Endometrial microvascular endothelial cells (primary cell): Measurements from ENCODE around the gene TBCK. TPM values are rescaled to one million over a fixed set of nuclear protein-coding genes. Genes with fewer than 3 reads are reported as not detected.

ENCODE experiments used
- in situ Hi-C: cut with HindIII; loops from 2 replicates; pipeline ENCODE4 v1.10.0; 2017; ENCODE audit warnings: low sequenced_read_pairs, low pct_unique_long_range_greater_than_20kb; ENCODE audit errors: inconsistent ontology term
- total RNA-seq: library from RNA; depleted of rRNA; stranded (reverse); fragments of >200 nt; gene quantifications from one replicate; pipeline ENCODE4 v1.2.3, GENCODE V29; 2015; ENCODE audit errors: inconsistent ontology term

The TBCK gene
- total RNA-seq, 1 donor from 2014 or later = 19.7 TPM

GRCh38 chr4:106083065-106083464 is 232.9 kb downstream of the TBCK start:
- in situ Hi-C loops = no loop called here

DNA sequence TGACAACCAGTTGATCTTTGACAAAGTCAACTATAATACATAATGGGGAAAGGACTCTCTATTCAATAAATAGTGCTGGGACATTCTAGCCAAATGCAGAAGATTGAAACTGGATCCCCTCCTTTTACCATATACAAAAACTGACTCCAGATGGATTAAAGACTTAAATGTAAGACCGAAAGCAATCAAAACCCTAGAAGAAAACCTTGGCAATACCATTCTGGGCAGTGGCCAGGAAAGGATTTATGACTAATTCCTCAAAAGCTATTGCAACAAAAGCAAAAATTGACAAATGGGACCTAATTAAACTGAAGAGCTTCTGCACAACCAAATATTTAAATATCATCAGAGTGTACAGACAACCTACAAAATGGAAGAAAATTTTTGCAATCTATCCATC is 235.6 kb downstream of the TBCK start:
- in situ Hi-C loops = no loop called here

DNA sequence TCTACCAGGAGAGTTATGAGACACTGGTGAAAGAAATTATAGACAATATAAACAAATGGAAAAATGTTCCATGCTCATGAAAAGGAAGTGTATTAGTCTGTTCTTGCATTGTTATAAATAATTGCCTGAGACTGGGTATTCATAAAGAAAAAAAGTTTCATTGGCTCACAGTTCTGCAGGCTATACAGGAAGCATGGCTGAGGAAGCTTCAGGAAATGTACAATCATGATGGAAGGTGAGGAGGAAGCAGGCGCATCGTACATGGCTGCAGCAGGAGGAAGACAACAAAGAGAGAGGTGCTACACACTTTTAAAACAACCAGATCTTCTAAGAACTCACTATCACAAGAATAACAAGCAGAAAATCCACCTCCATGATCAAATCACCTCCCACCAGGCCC is 236.4 kb downstream of the TBCK start:
- in situ Hi-C loops = no loop called here

- in situ Hi-C loops = no loop called here
Measured at GRCh38 chr4:106065018-106065417, 251.0 kb downstream of the TBCK start.

DNA sequence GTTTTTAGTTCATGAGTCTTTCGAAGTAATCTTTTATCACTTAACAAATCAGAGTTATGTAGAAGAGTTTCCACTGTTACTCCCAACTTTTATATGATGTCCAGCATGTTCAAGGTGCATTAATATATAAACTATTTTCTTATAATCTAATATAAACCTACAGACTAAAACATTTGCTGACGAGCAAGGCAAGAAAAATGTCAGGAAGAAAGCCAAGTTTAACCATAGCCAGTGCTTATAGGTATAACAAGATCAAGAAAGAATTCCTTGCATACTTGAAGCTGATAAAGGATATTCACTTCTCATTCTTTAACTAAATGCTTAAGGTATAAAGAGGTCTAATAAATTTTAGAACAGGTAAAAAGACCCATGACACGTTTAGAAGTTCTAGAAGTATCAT is 253.0 kb downstream of the TBCK start:
- in situ Hi-C loops = no loop called here

DNA sequence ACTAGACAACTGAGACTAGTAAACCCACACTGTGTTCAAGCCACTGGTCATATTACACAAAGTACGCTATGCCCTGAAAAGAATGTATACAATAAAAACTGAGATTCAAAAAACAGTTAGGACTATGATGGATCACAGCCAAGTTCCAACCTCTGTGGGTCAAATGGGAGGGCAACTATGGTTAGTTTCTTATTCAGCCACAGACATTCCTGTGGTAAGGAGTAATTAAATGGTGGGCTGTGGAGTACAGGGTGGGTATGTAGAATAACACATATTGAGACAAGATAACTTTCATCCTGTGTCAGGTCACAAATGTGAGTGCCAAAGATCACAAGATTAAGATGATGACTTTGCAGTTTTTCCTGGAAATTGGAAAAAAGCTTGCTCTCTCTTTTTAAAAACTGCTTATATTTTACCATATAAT is 253.5 kb downstream of the TBCK start:
- in situ Hi-C loops = no loop called here

GRCh38 chr4:106058921-106059320 is 257.1 kb downstream of the TBCK start:
- in situ Hi-C loops = no loop called here

DNA sequence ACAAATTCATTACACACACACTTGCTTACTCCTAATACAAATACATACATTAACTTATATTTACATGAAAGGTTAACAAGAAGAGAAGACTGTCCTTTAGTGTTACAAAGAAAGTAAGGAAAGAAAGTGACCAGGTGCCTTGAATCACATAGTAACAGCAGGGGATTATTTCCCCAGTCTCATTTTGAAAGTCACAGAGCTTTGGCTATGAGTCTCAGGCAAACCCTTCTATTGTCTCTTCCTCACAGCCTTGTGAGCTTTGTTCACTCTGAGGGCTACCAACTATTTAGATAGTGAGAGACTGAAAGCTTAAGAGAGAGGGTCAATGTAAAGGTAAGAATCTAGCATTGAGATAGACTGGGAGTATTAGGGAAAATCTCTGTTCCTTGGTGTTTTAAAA is 259.1 kb downstream of the TBCK start:
- in situ Hi-C loops = no loop called here

DNA sequence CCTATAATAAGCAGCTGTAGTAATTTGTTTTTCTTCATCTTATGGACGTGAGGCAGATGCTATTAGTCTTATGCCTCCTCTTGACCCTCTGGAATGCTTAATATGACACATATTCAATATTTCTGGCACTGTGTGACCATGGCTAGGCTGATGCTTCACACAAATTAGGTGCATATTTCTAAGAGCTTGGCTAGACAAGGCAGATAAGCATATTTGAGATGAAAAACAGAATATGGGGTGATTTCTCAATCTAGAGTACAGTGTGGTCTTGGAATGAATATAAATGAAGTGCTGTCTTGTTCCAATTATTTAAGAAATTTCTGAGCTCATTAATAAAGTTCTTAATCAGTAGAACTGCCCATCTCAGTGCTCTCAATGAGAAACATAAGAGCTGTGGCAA is 264.5 kb downstream of the TBCK start:
- in situ Hi-C loops = no loop called here

DNA sequence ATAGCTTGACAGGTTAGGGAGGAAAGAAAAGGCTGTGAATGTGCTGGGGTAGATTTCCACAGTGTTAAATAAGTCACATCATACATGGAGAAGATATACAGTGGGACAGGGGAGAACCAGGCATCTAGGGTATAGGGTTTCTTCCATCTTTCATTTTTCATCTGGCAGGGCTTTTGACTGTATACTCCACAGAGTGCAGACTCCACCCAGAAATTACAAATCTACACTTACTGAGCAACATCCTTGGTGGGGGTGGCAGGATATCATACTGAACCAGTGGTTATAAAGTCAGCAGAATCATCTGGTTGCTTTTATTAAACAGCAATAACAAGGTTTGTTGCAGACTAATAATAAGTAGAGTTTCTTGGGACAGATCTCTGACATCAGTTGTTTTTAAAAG is 266.5 kb downstream of the TBCK start:
- in situ Hi-C loops = no loop called here

DNA sequence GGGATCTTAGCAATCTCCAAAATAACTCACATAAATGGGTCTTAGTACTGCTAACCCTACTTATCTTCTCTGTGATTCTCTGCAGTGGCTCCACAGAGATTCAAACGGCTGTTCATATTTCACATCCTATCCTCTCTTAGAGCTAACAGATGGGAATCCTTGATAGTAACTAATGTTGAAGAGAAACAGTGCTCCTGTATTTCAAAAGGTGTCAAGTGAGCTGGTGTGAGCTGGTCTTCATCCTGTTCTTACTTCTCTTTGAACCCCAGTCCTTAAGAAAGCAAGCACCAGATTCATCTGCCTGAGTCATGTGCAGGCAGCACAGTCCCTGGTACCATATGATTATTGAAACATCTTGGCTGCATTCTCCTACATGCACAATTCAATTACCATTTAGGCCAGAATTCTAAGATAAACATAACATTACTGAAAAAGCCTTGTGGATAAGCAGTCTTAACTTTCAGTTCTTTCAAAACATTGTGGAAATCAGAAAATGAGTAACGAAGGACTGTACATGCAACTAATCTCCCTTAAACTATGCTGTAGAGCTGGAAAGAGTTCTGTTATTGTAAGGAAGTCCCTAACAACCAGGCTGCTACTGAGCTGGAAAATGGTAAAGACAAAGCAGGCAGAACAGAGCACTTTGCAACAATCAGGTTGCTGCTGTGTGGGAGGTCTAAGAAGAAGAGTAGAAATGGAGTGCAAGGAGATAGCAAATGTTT is 267.6 kb downstream of the TBCK start:
- in situ Hi-C loops = no loop called here

GRCh38 chr4:106046083-106046482 is 269.9 kb downstream of the TBCK start:
- in situ Hi-C loops = no loop called here

- in situ Hi-C loops = no loop called here
Measured at GRCh38 chr4:106041294-106042002, 274.6 kb downstream of the TBCK start.

DNA sequence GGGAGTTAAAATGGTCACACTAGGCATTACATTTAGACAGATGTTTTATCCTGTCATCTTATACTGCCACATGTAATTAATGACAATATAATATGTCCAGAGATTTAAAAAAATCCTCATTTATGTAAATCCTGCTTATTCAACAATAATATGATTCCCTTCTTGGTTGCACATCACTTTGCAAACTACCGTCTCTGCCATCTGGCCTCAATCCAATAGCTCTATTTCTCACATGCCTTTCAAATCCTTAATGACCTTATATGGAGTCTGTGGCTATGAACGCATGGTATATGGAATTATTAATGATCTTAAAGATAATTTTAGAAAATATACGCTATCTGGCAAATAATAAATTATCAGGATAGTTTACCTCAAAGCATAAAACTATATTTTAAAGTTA is 276.2 kb downstream of the TBCK start:
- in situ Hi-C loops = no loop called here

GRCh38 chr4:106038908-106039307 is 277.1 kb downstream of the TBCK start:
- in situ Hi-C loops = no loop called here

DNA sequence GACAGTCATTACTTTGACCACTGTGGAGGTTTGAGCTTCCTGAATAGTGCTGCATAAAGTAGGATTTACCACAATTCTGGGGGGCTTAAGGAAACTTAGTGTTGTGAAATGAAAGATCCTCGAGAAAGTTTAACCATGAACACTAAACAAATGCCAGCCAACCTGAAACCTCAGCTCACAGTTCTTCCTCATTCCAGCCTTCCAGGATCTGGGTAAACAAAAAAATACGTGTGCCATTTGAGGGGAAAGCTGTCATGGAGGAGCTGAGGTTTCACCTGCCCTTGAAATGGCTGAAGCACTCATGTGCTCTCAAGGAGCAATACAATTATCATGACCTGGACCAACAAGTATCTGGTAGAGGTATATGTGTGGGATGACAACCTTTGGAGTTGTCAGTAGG is 278.0 kb downstream of the TBCK start:
- in situ Hi-C loops = no loop called here

DNA sequence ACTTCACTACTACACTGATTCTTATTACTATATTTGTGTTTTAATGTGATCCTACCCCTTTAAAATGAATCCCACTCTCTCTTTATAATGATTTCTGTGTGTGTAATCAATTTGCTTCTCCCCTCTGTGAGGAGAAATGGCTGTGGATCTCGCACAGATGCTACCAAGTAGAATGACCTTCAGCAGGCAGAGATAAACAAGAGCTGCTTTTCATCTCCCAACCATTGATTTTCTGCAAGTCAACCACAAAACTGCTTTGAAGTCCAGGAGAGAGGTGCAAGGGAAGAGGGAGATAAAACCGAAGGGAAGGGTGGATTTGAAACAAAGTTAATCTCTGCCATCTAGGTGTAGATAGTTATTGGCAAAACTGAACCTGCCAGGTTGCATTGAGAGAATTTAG is 279.2 kb downstream of the TBCK start:
- in situ Hi-C loops = no loop called here

DNA sequence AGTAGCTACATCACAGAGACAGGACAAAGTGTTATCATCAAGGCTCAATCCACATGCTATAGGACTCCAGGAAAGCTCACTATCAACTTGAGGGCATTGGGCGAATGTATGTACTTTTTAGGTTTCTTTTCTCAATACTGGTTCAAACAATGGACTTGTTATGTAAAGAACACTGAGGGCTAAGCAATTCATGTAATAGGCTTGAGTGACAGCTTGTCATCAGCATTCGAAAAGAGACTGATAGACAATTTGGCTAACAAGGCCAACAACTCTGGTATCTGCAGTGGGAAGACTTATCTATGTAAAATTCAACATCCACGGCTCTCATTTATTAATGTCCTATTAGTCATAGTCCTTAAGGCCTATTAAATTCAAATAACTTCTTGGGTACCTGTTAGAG is 279.7 kb downstream of the TBCK start:
- in situ Hi-C loops = no loop called here

GRCh38 chr4:106035204-106035603 is 280.8 kb downstream of the TBCK start:
- in situ Hi-C loops = no loop called here

GRCh38 chr4:106034751-106035150 is 281.3 kb downstream of the TBCK start:
- in situ Hi-C loops = no loop called here

GRCh38 chr4:106034220-106034619 is 281.8 kb downstream of the TBCK start:
- in situ Hi-C loops = no loop called here
